Stomach smooth muscle (tissue), 2 donors: Measurements from ENCODE around the gene KREMEN1.

ENCODE experiments used
- H3K27ac ChIP-seq: one replicate; pipeline ENCODE4 v1.7.0; 2013; ENCODE audit warnings: mild to moderate bottlenecking, low read length, inconsistent platforms
- H3K27me3 ChIP-seq, 2 donors: one replicate each; pipeline ENCODE4 v1.7.0; 2013; ENCODE audit warnings: low read length in 2 of 2; ENCODE audit not compliant: insufficient read depth in 2 of 2, control insufficient read depth in 1 of 2
- H3K36me3 ChIP-seq, 2 donors: one replicate each; pipeline ENCODE4 v1.7.0; 2013; ENCODE audit warnings: low read length in 2 of 2; ENCODE audit not compliant: control insufficient read depth in 2 of 2, insufficient read depth in 2 of 2
- H3K4me1 ChIP-seq: one replicate; pipeline ENCODE4 v1.7.0; 2013; ENCODE audit warnings: low read length; ENCODE audit not compliant: control insufficient read depth, insufficient read depth
- H3K4me3 ChIP-seq, 2 donors: one replicate each; pipeline ENCODE4 v1.7.0; 2013; ENCODE audit warnings: low read length in 2 of 2
- H3K9ac ChIP-seq, 2 donors: one replicate each; pipeline ENCODE4 v1.7.0; 2013; ENCODE audit warnings: low read length in 2 of 2, mild to moderate bottlenecking in 1 of 2
- H3K9me3 ChIP-seq, 2 donors: one replicate each; pipeline ENCODE4 v1.7.0; 2013; ENCODE audit warnings: low read length in 2 of 2; ENCODE audit not compliant: control insufficient read depth in 2 of 2
- donor health status: healthy.
- donor health status: Pancreatic carcinoma.

KREMEN1 gene

GRCh38 chr22:29145321-29146072, 72.7 kb downstream of the KREMEN1 start:
- peaks cover 13% of the 10 kb centered on the region for H3K4me1 ChIP-seq
- no peak overlapping the region for H3K9ac ChIP-seq
- no peak overlapping the region for H3K4me3 ChIP-seq
- no peaks in the 10 kb centered on the region for H3K27me3 ChIP-seq
- no peaks in the 10 kb centered on the region for H3K9me3 ChIP-seq
- peaks cover 4 to 13% of the 10 kb centered on the region in 2 donors for H3K36me3 ChIP-seq
- H3K27ac ChIP-seq = no peak overlapping the region

- no peaks in the 10 kb centered on the region for H3K27me3 ChIP-seq
- no peaks in the 10 kb centered on the region for H3K9me3 ChIP-seq
- H3K4me1 ChIP-seq = peaks cover 13% of the 10 kb centered on the region
- peaks cover under 1 to 9% of the 10 kb centered on the region in 2 donors for H3K36me3 ChIP-seq
- H3K27ac ChIP-seq = no peak overlapping the region
- no peak overlapping the region for H3K4me3 ChIP-seq
- H3K9ac ChIP-seq = no peak overlapping the region
Measured at GRCh38 chr22:29146091-29146560, 73.3 kb downstream of the KREMEN1 start.

GRCh38 chr22:29146771-29147170, 73.9 kb downstream of the KREMEN1 start:
- Histone ChIP-seq H3K9ac (no peak overlapping the region), H3K36me3 (peaks cover 0 to 7% of the 10 kb centered on the region in 2 donors), H3K27ac (no peak overlapping the region), H3K27me3 (no peaks in the 10 kb centered on the region), H3K4me3 (no peak overlapping the region), H3K9me3 (no peaks in the 10 kb centered on the region), H3K4me1 (peaks cover 13% of the 10 kb centered on the region)

GRCh38 chr22:29147331-29147899, 74.6 kb downstream of the KREMEN1 start:
- Histone ChIP-seq H3K4me3 (no peak overlapping the region), H3K9me3 (no peaks in the 10 kb centered on the region), H3K27ac (peak overlapping the region; percentile 24), H3K27me3 (no peaks in the 10 kb centered on the region), H3K36me3 (peaks cover 0 to under 1% of the 10 kb centered on the region in 2 donors), H3K9ac (no peak overlapping the region), H3K4me1 (peaks cover 19% of the 10 kb centered on the region)

- Histone ChIP-seq H3K4me3 (no peak overlapping the region), H3K27ac (no peak overlapping the region), H3K9me3 (no peaks in the 10 kb centered on the region), H3K9ac (no peak overlapping the region), H3K36me3 (no peaks in the 10 kb centered on the region), H3K4me1 (peaks cover 19% of the 10 kb centered on the region), H3K27me3 (no peaks in the 10 kb centered on the region)
Measured at GRCh38 chr22:29148036-29148435, 75.2 kb downstream of the KREMEN1 start.

- Histone ChIP-seq H3K9ac (no peak overlapping the region), H3K27me3 (no peaks in the 10 kb centered on the region), H3K4me1 (peaks cover 19% of the 10 kb centered on the region), H3K27ac (no peak overlapping the region), H3K4me3 (no peak overlapping the region), H3K36me3 (no peaks in the 10 kb centered on the region), H3K9me3 (no peaks in the 10 kb centered on the region)
Measured at GRCh38 chr22:29148826-29149225, 76.0 kb downstream of the KREMEN1 start.

- Histone ChIP-seq H3K4me1 (peaks cover 24% of the 10 kb centered on the region), H3K27me3 (no peaks in the 10 kb centered on the region), H3K27ac (no peak overlapping the region), H3K9me3 (no peaks in the 10 kb centered on the region), H3K36me3 (no peaks in the 10 kb centered on the region), H3K4me3 (no peak overlapping the region), H3K9ac (no peak overlapping the region)
Measured at GRCh38 chr22:29149841-29150555, 77.2 kb downstream of the KREMEN1 start.

- Histone ChIP-seq H3K9ac (no peak overlapping the region), H3K4me3 (no peak overlapping the region), H3K4me1 (peaks cover 24% of the 10 kb centered on the region), H3K36me3 (no peaks in the 10 kb centered on the region), H3K9me3 (no peaks in the 10 kb centered on the region), H3K27me3 (no peaks in the 10 kb centered on the region), H3K27ac (no peak overlapping the region)
Measured at GRCh38 chr22:29150701-29151100, 77.9 kb downstream of the KREMEN1 start.

GRCh38 chr22:29151316-29151715, 78.5 kb downstream of the KREMEN1 start:
- peaks cover 24% of the 10 kb centered on the region for H3K4me1 ChIP-seq
- H3K9me3 ChIP-seq = no peaks in the 10 kb centered on the region
- no peak overlapping the region for H3K4me3 ChIP-seq
- no peaks in the 10 kb centered on the region for H3K27me3 ChIP-seq
- no peak overlapping the region for H3K27ac ChIP-seq
- no peak overlapping the region for H3K9ac ChIP-seq
- H3K36me3 ChIP-seq = no peaks in the 10 kb centered on the region

- H3K27ac ChIP-seq = peak overlapping the region; percentile 67
- H3K36me3 ChIP-seq = no peaks in the 10 kb centered on the region
- no peaks in the 10 kb centered on the region for H3K27me3 ChIP-seq
- H3K4me1 ChIP-seq = peaks cover 20% of the 10 kb centered on the region
- no peaks in the 10 kb centered on the region for H3K9me3 ChIP-seq
- H3K4me3 ChIP-seq = peak overlapping the region in 1 of 2 donors; percentile 15
- H3K9ac ChIP-seq = no peak overlapping the region
Measured at GRCh38 chr22:29152045-29152953, 79.5 kb downstream of the KREMEN1 start.
